Measurements from ENCODE around the gene NAT10. TPM values are rescaled to one million over a fixed set of nuclear protein-coding genes. Genes with fewer than 3 reads are reported as not detected.

The NAT10 gene
- total RNA-seq, 1 experiment from 2014 or later, result 75.5 TPM

- POLR2A ChIA-PET, result no interaction called here
- peaks cover 73% of the 10 kb centered on the region for H3K36me3 Mint-ChIP-seq
Measured at GRCh38 chr11:34135439-34135838, 30.0 kb downstream of the NAT10 start.

More at GRCh38 chr11:34135439-34135838, 30.0 kb downstream of the NAT10 start:
- H3K4me3 Mint-ChIP-seq, result no peak overlapping the region
- H3K4me1 Mint-ChIP-seq, result no peaks in the 10 kb centered on the region
- CTCF ChIA-PET, result interaction anchor here (1.1 kb wide), 1 partner anchor 19 kb away, joined by 3 read pairs; no protein-coding TSS in a partner anchor
- H3K9me3 Mint-ChIP-seq, result no peaks in the 10 kb centered on the region
- H3K27me3 Mint-ChIP-seq (ENCODE audit: low read depth), result no peaks in the 10 kb centered on the region
- DNase-seq (ENCODE audit: low spot score) (no peak), ATAC-seq (no peak)
- no peak overlapping the region for H3K27ac Mint-ChIP-seq
- TF ChIP-seq ATF1 (CRISPR knock-in tag; IDR thresholded peaks at IDR 0.05), result no peak
- TF ChIP-seq ZSCAN18 (CRISPR knock-in tag; IDR thresholded peaks at IDR 0.05), result no peak
- TF ChIP-seq ZBTB43 (CRISPR knock-in tag; IDR thresholded peaks at IDR 0.05), result no peak
- TF ChIP-seq NFATC4 (CRISPR knock-in tag; IDR thresholded peaks at IDR 0.05), result no peak
- no peak for TF ChIP-seq CTCF (IDR thresholded peaks at IDR 0.05)
- no peak for TF ChIP-seq ERG (CRISPR knock-in tag; IDR thresholded peaks at IDR 0.05)
- TF ChIP-seq ETV6 (CRISPR knock-in tag; IDR thresholded peaks at IDR 0.05), result no peak
- TF ChIP-seq PRDM15 (CRISPR knock-in tag; IDR thresholded peaks at IDR 0.05), result no peak
- TF ChIP-seq CREB1 (CRISPR knock-in tag; IDR thresholded peaks at IDR 0.05), result no peak
- TF ChIP-seq ATF2 (CRISPR knock-in tag; IDR thresholded peaks at IDR 0.05; ENCODE audit: borderline replicate concordance, low read depth), result no peak

Measured in WTC11 (cell line).